Measurements from ENCODE around the gene ADGRD1.

ADGRD1 gene

GRCh38 chr12:131046813-131047788 lies 93.4 kb downstream of the ADGRD1 start:
- DNase-seq = no peak

- no peak for DNase-seq
Measured at GRCh38 chr12:131047789-131048610, 94.3 kb downstream of the ADGRD1 start.

GRCh38 chr12:131048611-131048990 lies 94.9 kb downstream of the ADGRD1 start:
- DNase-seq = no peak

DNA sequence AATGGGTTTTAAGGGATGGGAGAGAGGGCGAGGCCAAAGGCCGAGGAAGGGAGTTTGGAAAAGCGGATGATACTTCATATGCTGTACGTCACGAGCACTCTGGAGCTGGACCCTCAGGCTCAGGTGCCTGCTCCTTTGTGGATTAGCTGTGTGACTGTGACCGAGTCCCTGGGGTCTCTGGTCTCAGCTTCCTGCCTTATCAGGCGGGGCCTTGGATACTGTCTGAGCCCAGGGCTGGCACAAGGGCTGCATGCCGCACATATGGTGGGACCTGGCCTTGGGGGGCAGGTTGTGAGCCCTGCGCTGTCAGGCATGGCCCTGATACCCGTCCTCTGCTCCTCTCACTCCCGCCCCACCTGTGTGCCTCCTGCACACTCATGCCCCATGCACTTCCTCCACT lies 95.3 kb downstream of the ADGRD1 start:
- no peak for DNase-seq

DNA sequence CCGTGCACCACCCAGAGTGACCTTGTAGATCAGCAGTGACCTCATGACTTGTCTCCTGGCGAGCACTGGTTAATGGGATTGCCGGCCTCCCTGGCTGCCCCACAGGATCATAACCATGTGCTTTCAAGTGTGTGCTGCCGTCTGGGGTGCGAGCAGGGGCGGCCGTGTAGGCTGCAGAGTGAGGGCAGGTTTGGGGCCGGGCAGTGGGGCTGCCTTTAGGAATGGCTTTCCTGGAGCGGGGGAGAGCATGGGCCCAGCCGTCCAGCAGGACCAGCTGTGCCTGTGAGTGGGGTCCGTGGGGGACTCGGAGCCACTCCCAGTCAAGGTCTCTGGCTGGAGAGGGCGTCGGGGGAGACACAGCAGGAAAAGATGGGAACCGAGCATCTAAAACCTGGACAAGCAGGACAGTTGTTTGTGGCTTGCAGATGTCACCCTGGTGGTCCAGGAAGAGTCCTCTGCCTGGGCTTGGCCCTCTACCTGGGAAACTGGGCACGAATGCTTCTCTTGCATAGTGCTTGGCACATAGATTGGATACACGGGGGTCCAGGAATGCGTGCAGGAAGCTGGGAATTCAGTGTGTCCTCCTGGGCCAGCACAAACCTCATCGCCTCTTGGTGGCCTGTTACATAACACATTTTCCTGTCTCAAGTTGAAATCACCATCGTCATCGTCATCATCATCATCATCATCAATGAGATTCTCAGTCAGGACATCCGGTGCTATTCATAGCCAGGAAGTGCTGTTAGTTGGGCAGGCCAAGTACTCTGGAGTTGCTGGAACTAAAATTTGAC lies 96.0 kb downstream of the ADGRD1 start:
- no peak for DNase-seq

DNA sequence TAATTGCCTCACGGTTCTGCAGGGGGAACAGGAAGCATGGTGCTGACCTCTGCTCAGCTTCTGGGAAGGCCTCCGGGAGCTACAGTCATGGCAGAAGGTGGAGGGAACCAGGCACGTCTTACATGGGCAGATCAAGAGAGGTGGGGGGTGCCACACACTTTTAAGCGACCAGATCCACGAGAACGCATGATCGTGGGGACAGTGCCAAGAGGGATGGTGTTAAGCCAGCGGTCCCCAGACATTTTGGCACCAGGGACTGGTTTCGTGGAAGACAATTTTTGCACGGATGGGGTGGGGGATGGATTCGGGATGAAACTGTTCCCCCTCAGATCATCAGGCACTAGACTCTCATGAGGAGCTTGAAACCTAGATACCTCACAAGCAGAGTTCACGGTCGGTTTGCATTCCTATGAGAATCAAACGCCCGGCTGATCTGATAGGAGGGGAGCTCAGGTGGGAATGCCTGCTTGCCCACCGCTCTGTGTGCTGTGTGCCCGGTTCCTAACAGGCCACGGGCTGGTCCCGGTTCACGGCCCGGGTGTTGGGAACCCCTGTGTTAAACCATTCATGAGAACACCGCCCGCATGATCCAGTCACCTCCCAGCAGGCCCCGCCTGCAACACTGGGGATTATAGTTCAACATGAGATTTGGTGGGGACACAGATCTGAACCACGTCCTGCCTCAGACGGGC lies 96.9 kb downstream of the ADGRD1 start:
- no peak for DNase-seq

- no peak for DNase-seq
Measured at GRCh38 chr12:131051155-131051473, 97.4 kb downstream of the ADGRD1 start.

DNA sequence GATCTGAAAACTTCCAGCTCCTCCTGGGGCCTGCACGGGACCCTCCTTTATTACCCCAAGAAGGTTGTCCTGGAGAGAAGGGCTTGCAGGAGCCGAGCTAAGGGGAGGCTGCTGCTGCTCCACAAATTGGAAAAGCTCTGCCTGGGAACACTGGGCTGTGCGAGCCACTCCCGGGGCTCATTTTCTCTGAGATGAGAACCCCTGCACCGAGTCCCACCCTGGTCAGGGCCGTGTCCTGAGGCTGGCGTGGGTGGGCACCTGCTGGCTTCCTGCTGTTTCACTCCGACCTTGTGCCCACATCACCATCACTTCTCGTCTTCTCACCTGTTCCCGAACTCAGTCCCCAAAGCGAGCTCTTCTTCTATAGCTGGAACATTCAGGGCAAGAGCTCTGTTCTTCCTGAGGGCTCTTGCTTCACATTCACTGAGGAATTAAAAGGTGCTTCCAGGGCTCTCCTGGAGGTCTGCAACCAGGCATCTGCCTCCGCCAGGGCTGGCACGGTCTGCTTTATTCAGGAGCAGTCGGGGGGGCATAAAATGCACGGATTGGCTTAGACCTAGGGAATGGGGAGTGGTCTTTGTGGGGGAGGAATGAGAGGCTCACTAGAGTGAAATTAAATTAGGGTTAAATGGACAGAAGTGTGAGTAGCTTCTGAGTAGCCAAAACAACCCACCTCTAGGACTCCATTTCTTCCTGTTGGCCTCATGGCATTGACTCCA lies 98.5 kb downstream of the ADGRD1 start:
- DNase-seq = no peak

DNA sequence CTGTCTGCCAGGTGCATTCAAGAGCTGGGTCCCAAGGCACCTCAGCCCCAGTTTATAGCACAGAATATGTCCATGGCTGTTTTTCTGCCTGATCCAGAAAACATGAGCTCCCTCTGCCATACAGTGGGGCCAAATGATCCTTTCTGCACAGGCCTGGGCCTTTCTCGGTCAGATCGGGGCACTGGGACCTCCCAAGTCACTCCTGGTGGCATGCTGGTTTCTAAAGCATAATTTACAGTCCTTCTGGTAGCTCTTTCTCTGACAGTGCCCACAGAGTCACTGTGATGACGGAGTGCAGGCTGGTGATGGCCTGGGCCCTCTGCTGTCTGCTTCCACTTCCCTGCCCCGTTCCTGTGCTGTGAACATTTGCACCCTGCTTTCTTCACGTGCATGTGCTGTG lies 99.2 kb downstream of the ADGRD1 start:
- DNase-seq = no peak

GRCh38 chr12:131053567-131053966 lies 99.9 kb downstream of the ADGRD1 start:
- DNase-seq = no peak

- DNase-seq = no peak
Measured at GRCh38 chr12:131054345-131055092, 100.8 kb downstream of the ADGRD1 start.

GRCh38 chr12:131055093-131055465 lies 101.4 kb downstream of the ADGRD1 start:
- no peak for DNase-seq

- DNase-seq = no peak
Measured at GRCh38 chr12:131055596-131056233, 102.0 kb downstream of the ADGRD1 start.

- DNase-seq = no peak
Measured at GRCh38 chr12:131056626-131057025, 102.9 kb downstream of the ADGRD1 start.

DNA sequence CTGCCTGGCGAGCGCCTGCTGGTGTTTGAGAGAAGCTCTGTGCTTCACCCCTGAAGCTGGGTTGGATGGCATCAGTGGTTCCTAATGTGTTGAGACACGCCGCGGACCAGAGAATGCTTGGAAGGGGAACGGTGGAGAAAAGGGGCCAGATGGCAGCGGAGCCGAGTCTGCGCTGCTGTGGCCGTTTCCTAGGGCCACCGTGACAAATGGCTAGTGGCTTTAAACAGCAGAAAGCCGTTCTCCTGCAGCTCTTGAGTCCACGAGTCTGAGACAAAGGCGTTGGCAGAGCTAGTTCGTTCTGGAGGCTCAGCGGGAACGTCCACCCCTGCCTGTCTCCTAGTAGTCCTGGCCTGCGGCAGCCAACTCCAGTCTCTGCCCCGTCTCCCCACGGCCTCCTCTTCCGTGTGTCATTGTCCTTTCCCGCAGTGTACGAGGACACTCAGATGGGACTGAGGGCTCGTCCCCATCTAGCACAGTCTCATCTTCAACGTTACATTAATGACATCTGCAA lies 103.6 kb downstream of the ADGRD1 start:
- DNase-seq = no peak

- DNase-seq = no peak
Measured at GRCh38 chr12:131057722-131058515, 104.2 kb downstream of the ADGRD1 start.

DNA sequence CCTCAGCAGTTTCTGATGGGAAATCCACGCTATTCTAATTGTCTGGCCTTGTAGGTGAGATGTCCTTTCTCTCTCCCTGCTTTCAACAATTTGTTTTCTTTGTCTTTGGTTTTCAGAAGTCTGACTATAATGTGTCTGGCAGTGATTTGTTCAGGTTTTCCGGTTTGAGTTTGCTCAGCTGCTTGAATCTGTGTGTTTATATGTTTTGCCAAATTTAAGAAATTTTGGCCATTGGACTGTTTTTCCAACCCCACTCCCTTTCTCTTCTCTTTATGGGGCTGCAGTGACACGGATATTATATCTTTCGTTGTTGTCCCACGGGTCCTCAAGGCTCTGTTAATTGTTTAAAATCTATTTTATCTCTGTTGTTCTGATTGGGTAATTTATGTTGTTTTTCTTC lies 105.0 kb downstream of the ADGRD1 start:
- no peak for DNase-seq

GRCh38 chr12:131060011-131060703 lies 106.5 kb downstream of the ADGRD1 start:
- DNase-seq = no peak
